ENCODE measurements around the gene DCUN1D5.

DCUN1D5 gene

DNA sequence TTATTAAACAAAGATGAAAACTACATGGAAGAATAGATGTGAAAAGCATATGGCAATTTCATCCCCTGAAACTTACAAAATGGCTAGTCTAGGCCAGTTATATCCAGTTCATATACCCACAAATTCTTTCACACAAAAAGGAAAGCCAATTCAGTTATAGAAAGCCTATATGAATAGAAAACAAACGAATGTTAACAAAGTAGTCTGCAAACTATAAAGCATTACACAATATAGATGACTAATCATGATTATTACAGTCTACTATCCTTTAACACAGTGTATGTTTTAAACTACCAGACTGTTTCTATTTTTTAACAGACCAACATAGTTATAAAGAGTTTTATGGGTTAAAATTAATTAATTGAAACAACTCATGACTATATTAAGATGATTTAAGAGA is 12.1 kb downstream of the DCUN1D5 start:
- TF ChIP-seq, protein P1, sequence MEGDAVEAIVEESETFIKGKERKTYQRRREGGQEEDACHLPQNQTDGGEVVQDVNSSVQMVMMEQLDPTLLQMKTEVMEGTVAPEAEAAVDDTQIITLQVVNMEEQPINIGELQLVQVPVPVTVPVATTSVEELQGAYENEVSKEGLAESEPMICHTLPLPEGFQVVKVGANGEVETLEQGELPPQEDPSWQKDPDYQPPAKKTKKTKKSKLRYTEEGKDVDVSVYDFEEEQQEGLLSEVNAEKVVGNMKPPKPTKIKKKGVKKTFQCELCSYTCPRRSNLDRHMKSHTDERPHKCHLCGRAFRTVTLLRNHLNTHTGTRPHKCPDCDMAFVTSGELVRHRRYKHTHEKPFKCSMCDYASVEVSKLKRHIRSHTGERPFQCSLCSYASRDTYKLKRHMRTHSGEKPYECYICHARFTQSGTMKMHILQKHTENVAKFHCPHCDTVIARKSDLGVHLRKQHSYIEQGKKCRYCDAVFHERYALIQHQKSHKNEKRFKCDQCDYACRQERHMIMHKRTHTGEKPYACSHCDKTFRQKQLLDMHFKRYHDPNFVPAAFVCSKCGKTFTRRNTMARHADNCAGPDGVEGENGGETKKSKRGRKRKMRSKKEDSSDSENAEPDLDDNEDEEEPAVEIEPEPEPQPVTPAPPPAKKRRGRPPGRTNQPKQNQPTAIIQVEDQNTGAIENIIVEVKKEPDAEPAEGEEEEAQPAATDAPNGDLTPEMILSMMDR (IDR thresholded peaks at IDR 0.05; ENCODE audit: borderline replicate concordance, control extremely low read depth, extremely low read depth, insufficient read depth, missing control alignments), result no peak
- no peak for DNase-seq (ENCODE audit: low spot score)

DNA sequence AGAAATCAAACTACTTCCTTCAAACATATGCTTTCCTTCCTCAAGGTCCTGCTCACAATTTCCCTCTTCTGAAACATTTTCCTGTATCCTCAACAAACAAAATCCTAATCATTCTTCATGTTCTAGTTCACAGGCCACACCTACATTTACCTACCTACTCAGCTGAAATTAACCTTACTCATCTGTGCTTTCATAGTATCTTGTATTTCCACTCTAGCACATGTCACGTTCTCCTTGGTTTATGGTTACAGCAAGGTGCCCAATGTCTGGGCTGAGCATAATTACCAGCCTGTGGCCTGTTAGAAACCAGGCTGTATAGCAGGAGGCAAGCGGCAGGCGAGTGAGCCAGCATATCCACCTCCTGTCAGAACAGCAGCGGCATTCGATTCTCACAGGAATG is 13.2 kb downstream of the DCUN1D5 start:
- in situ Hi-C loops (cut with MboI; ENCODE audit: low sequenced_read_pairs, unreplicated experiment), result no loop called here

More for the DNA sequence above, 12.1 kb downstream of the DCUN1D5 start:
- in situ Hi-C loops (cut with MboI; ENCODE audit: low sequenced_read_pairs, unreplicated experiment), result no loop called here

DNA sequence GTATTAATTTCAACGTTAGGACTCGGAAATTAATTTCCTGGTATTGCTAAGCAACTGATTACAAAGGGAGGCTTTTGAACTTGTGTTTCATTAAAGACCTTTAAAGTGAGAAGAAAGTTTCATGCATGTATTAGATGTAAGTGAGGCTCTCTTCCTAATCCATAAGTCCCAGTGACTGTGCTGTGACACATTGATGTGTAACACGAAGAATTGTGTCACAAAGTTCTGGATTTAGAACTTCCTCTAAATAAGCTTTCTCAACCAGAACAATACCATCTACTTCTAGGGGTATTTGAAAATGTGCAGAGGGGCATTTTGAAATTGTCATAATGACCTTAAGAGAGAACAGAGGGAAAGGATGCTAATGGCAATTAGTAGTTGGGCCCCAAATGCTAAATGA is 14.4 kb downstream of the DCUN1D5 start:
- TF ChIP-seq, protein P1 (IDR thresholded peaks at IDR 0.05; ENCODE audit: borderline replicate concordance, control extremely low read depth, extremely low read depth, insufficient read depth, missing control alignments), result no peak
- DNase-seq (ENCODE audit: low spot score), result no peak
- in situ Hi-C loops (cut with MboI; ENCODE audit: low sequenced_read_pairs, unreplicated experiment), result no loop called here

More for the DNA sequence above, 13.2 kb downstream of the DCUN1D5 start:
- TF ChIP-seq, protein P1 (IDR thresholded peaks at IDR 0.05; ENCODE audit: borderline replicate concordance, control extremely low read depth, extremely low read depth, insufficient read depth, missing control alignments), result no peak
- no peak for DNase-seq (ENCODE audit: low spot score)

DNA sequence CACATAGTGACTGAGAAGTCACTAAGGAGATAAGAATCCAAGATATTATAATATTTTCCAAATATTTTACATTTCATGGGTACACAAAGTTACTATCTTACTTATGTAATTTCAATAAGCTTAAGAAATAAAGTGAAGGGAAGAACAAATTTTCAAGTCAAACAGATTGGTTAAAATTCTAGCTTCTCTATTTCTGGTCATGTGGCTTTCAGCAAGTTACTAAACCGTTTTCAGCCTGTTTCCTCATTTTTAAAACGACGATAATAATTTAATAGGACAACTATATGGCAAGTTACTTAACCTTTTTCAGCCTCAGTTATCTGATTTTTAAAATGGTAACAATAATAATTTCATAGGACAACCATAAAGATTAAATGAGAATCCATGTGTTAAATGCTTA is 15.6 kb downstream of the DCUN1D5 start:
- no peak for DNase-seq (ENCODE audit: low spot score)
- in situ Hi-C loops (cut with MboI; ENCODE audit: low sequenced_read_pairs, unreplicated experiment), result no loop called here
- TF ChIP-seq, protein P1 (IDR thresholded peaks at IDR 0.05; ENCODE audit: borderline replicate concordance, control extremely low read depth, extremely low read depth, insufficient read depth, missing control alignments), result no peak

DNA sequence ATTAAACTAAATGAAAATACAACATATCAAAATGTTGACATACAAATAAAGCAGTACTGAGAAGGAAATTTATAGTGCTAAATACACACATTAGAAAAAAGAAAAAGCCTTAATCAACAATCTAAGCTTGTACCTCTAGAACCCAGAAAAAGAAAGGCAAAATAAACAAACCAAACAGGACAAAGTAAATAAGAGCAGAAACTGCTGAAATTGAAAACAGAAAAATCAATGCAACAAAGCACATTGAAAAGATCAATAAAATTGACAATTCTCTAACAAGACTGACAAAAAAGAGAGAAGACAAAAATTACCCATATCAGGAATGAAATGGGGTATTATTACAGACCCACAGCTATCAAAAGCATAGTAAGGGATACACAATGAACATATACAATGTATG is 21.0 kb downstream of the DCUN1D5 start:
- DNase-seq (ENCODE audit: low spot score), result no peak
- in situ Hi-C loops (cut with MboI; ENCODE audit: low sequenced_read_pairs, unreplicated experiment), result no loop called here

DNA sequence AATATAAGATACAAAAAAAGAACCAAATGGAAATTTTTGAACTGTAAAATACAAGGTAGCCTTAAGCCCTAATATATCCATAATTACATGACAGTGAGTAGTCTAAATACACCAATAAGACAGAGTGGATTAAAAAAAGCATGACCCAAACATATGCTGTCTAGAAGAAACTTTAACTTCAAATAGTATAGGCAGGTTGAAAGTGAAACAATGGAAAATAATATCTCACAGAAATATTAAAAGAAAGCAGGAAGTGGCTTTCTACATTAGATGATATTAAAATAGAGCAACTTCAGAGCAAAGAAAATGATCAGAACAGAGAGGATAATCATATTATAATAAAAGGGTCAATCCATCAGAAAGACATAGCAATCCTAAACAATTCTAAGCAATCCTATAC is 21.8 kb downstream of the DCUN1D5 start:
- in situ Hi-C loops (cut with MboI; ENCODE audit: low sequenced_read_pairs, unreplicated experiment), result no loop called here
- TF ChIP-seq, protein P1 (IDR thresholded peaks at IDR 0.05; ENCODE audit: borderline replicate concordance, control extremely low read depth, extremely low read depth, insufficient read depth, missing control alignments), result no peak
- DNase-seq (ENCODE audit: low spot score), result no peak

More for the DNA sequence above, 21.0 kb downstream of the DCUN1D5 start:
- TF ChIP-seq, protein P1 (IDR thresholded peaks at IDR 0.05; ENCODE audit: borderline replicate concordance, control extremely low read depth, extremely low read depth, insufficient read depth, missing control alignments), result no peak

DNA sequence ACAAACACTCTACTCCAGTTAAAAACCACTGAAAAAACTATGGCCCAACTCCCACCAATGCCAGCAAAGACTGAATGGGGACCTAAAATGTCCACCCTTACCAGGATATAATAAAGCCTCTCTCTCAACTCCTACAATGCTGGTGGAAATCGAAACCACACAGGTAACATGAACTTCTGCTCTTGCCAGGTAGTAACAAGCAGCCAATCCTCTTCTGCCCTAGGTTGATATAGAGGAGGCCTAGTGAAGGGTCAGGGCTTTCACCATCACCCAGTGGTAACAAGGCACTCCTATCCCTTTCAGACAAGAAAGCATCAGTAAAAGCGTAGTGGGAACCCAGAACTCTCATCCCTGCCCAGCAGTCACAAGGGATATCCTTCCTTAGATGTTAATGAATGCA is 22.6 kb downstream of the DCUN1D5 start:
- no peak for DNase-seq (ENCODE audit: low spot score)
- in situ Hi-C loops (cut with MboI; ENCODE audit: low sequenced_read_pairs, unreplicated experiment), result no loop called here
- TF ChIP-seq, protein P1 (IDR thresholded peaks at IDR 0.05; ENCODE audit: borderline replicate concordance, control extremely low read depth, extremely low read depth, insufficient read depth, missing control alignments), result no peak

All from GM13976 (cell line).